Measurements from ENCODE around the gene KIF9. TPM values are rescaled to one million over a fixed set of nuclear protein-coding genes. Genes with fewer than 3 reads are reported as not detected.
A peak's percentile ranks its signal among the peaks of the same experiment; 100 is the strongest.

Gene KIF9
- total RNA-seq, 1 donor from 2014 or later = 0.98 TPM

GRCh38 chr3:47291158-47291753 is 8.7 kb upstream of the KIF9 start:
- Histone ChIP-seq H3K9me3 (no peaks in the 10 kb centered on the region), H3K27me3 (no peaks in the 10 kb centered on the region), H3K27ac (no peak overlapping the region), H3K36me3 (peaks cover 0 to 5% of the 10 kb centered on the region in 2 donors), H3K4me1 (peaks cover 27% of the 10 kb centered on the region), H3K4me3 (no peak overlapping the region)
- intact Hi-C loops (cut with DNase I) = no loop called here
- TF ChIP-seq CTCF (IDR thresholded peaks at IDR 0.05) (no peak), POLR2A (IDR thresholded peaks at IDR 0.05) (no peak), POLR2AphosphoS5 (IDR thresholded peaks at IDR 0.05; ENCODE audit: insufficient read depth in 1 of 2, low read depth in 1 of 2) (no peak)
- no peak for DNase-seq (ENCODE audit: extremely low spot score in 2 of 2)

- no peak for TF ChIP-seq POLR2A (IDR thresholded peaks at IDR 0.05)
- peak in 1 of 2 donors; percentile 36 for TF ChIP-seq POLR2AphosphoS5 (IDR thresholded peaks at IDR 0.05; ENCODE audit: insufficient read depth in 1 of 2, low read depth in 1 of 2)
- no peak for TF ChIP-seq CTCF (IDR thresholded peaks at IDR 0.05)
- no peak for DNase-seq (ENCODE audit: extremely low spot score in 2 of 2)
- Histone ChIP-seq H3K9me3 (no peaks in the 10 kb centered on the region), H3K4me3 (no peak overlapping the region), H3K27me3 (no peaks in the 10 kb centered on the region), H3K27ac (no peak overlapping the region), H3K36me3 (peaks cover 0 to 5% of the 10 kb centered on the region in 2 donors), H3K4me1 (peaks cover 34% of the 10 kb centered on the region)
- intact Hi-C loops (cut with DNase I) = no loop called here
These were observed 6.6 kb upstream of the KIF9 start for GRCh38 chr3:47288966-47289910.

- Histone ChIP-seq H3K36me3 (peaks cover 0 to 5% of the 10 kb centered on the region in 2 donors), H3K4me1 (peaks cover 28% of the 10 kb centered on the region), H3K27ac (peak overlapping the region; percentile 86), H3K27me3 (no peaks in the 10 kb centered on the region), H3K9me3 (no peaks in the 10 kb centered on the region), H3K4me3 (peak overlapping the region; percentile 74 to 87)
- intact Hi-C loops (cut with DNase I) = no loop called here
- DNase-seq (ENCODE audit: extremely low spot score in 2 of 2) = no peak
- TF ChIP-seq CTCF (IDR thresholded peaks at IDR 0.05) (no peak), POLR2A (IDR thresholded peaks at IDR 0.05) (no peak), POLR2AphosphoS5 (IDR thresholded peaks at IDR 0.05; ENCODE audit: insufficient read depth in 1 of 2, low read depth in 1 of 2) (no peak)
These were observed 1.2 kb upstream of the KIF9 start for GRCh38 chr3:47283591-47284364.

GRCh38 chr3:47283193-47283537 is 566 bp upstream of the KIF9 start:
- H3K4me3 ChIP-seq = peak overlapping the region; percentile 74 to 87
- peaks cover 28% of the 10 kb centered on the region for H3K4me1 ChIP-seq
- intact Hi-C loops (cut with DNase I) = no loop called here
- H3K27ac ChIP-seq = peak overlapping the region; percentile 86
- H3K27me3 ChIP-seq = no peaks in the 10 kb centered on the region
- peak in 1 of 2 donors; percentile 89 for DNase-seq (ENCODE audit: extremely low spot score in 2 of 2)
- peaks cover 0 to 5% of the 10 kb centered on the region in 2 donors for H3K36me3 ChIP-seq
- no peak for TF ChIP-seq POLR2A (IDR thresholded peaks at IDR 0.05)
- TF ChIP-seq CTCF (IDR thresholded peaks at IDR 0.05) = no peak
- TF ChIP-seq POLR2AphosphoS5 (IDR thresholded peaks at IDR 0.05; ENCODE audit: insufficient read depth in 1 of 2, low read depth in 1 of 2) = no peak
- no peaks in the 10 kb centered on the region for H3K9me3 ChIP-seq

Measured in vagina (tissue), 2 donors.